HFFc6 (cell line): ENCODE data around the gene CACNA2D1. TPM values are rescaled to one million over a fixed set of nuclear protein-coding genes. Genes with fewer than 3 reads are reported as not detected.

Experiments used
- DNase-seq: peaks from one replicate; pipeline ENCODE4 v3.0.0-alpha.2; 2018
- H3K27ac Mint-ChIP-seq: 2 replicates; pipeline ENCODE4 v1.8.0; 2020; ENCODE audit warnings: mild to moderate bottlenecking, mixed read lengths
- H3K27me3 Mint-ChIP-seq: 2 replicates; pipeline ENCODE4 v1.8.0; 2021; ENCODE audit warnings: mild to moderate bottlenecking, moderate library complexity, mixed read lengths; ENCODE audit not compliant: insufficient read depth
- H3K36me3 Mint-ChIP-seq: 2 replicates; pipeline ENCODE4 v1.8.0; 2021; ENCODE audit warnings: low read depth, mixed read lengths
- H3K4me1 Mint-ChIP-seq: 2 replicates; pipeline ENCODE4 v1.8.0; 2020; ENCODE audit warnings: low read depth, mixed read lengths
- H3K4me3 Mint-ChIP-seq: 2 replicates; pipeline ENCODE4 v1.8.0; 2020; ENCODE audit warnings: mild to moderate bottlenecking, moderate library complexity, mixed read lengths
- H3K9me3 Mint-ChIP-seq: 2 replicates; pipeline ENCODE4 v1.8.0; 2020; ENCODE audit warnings: mild to moderate bottlenecking, mixed read lengths
- total RNA-seq, 6 experiments: library from RNA; stranded (reverse); fragmentation: NEBNext Ultra II Directional; extraction: Animal tissue kit (Norgen Biotek cat#: 25700); gene quantifications; 2 replicates in 1 of 6; 3 replicates in 5 of 6; pipeline ENCODE4 v1.2.3, GENCODE V29; 2021
- TF ChIP-seq, protein P1 (sequence below): fragments of 200-600 bp; sonication (generic); IDR thresholded peaks from 2 replicates; pipeline ENCODE4 v1.5.0; 2021; ENCODE audit warnings: antibody characterized with exemption, mild to moderate bottlenecking

CACNA2D1 gene
- total RNA-seq, 6 experiments from 2014 or later = 34.9 to 43.6 (median 36.8) TPM

DNA sequence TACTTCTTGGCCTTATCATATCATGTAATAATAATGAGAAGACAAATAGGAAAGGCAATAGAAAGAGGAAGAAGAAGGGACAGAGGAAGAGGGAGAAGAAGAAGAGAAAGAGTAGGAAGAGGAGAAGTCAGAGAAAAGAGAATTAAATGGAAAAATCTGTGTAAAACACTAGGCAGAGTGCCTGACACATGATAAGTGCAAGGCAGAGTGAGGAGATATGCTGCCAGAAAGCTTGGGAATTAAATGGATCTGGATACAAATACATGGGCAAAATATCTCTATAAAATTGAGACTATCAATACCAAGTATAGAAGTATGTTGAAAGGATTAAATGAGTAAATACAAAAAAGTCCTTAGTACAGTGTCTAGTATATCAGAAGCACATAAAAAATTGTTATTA lies 124.8 kb downstream of the CACNA2D1 start:
- Mint-ChIP-seq H3K36me3 (peaks cover 9% of the 10 kb centered on the region), H3K27me3 (peaks cover 4% of the 10 kb centered on the region), H3K27ac (no peak overlapping the region; the same call in 1 of the 2 replicates), H3K4me3 (no peak overlapping the region), H3K4me1 (peaks cover 31% of the 10 kb centered on the region), H3K9me3 (no peaks in the 10 kb centered on the region)
- TF ChIP-seq, protein P1, sequence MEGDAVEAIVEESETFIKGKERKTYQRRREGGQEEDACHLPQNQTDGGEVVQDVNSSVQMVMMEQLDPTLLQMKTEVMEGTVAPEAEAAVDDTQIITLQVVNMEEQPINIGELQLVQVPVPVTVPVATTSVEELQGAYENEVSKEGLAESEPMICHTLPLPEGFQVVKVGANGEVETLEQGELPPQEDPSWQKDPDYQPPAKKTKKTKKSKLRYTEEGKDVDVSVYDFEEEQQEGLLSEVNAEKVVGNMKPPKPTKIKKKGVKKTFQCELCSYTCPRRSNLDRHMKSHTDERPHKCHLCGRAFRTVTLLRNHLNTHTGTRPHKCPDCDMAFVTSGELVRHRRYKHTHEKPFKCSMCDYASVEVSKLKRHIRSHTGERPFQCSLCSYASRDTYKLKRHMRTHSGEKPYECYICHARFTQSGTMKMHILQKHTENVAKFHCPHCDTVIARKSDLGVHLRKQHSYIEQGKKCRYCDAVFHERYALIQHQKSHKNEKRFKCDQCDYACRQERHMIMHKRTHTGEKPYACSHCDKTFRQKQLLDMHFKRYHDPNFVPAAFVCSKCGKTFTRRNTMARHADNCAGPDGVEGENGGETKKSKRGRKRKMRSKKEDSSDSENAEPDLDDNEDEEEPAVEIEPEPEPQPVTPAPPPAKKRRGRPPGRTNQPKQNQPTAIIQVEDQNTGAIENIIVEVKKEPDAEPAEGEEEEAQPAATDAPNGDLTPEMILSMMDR = no peak
- DNase-seq = no peak

DNA sequence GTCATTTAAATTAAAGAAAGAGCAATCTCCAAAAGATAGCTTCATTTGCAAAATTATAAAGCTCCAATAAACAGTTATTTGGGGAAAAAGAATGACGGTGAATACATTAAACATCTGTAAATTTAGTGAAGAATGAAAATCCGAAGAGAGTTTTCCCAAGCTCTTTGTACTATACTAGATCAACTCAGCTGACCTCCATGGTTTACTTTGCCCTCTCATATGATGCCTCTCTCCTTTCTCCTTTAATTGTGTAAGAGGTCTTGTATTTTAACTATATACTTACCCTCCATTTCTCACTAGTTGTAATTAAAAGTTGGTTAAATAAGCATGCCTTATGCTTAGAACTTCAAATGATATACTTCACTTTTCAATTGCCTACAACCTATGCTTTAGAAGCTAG lies 125.8 kb downstream of the CACNA2D1 start:
- Mint-ChIP-seq H3K27me3 (peaks cover 4% of the 10 kb centered on the region), H3K9me3 (no peaks in the 10 kb centered on the region)

DNA sequence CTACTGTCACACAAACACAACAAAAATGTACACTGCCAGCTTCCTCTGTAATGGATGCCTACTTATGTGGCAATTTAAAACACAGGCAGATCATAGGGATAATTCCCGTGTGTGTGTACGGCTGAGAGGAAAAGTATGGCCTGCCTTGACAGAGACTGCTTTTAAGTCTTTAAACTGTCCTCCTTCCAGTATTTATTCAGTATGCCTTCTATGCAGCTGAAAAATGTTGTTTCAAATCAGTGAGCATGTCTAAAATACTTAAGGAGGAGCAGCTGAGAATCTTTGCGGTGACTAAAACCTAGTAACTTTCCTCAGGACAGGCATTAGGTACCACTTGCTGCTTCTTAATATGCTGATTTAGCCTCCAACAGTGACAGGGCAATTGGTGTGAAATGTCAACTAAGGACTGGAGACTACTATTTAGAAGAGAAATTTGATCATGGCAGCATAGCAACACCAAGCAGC lies 126.3 kb downstream of the CACNA2D1 start:
- Mint-ChIP-seq H3K27me3 (peaks cover 4% of the 10 kb centered on the region), H3K27ac (no peak overlapping the region), H3K4me3 (no peak overlapping the region), H3K4me1 (peaks cover 36% of the 10 kb centered on the region), H3K9me3 (no peaks in the 10 kb centered on the region), H3K36me3 (no peaks in the 10 kb centered on the region)
- DNase-seq = no peak
- TF ChIP-seq, protein P1 = no peak

More for the DNA sequence above, 125.8 kb downstream of the CACNA2D1 start:
- H3K27ac Mint-ChIP-seq = no peak overlapping the region
- H3K4me1 Mint-ChIP-seq = peaks cover 35% of the 10 kb centered on the region
- TF ChIP-seq, protein P1 = no peak
- no peak for DNase-seq
- H3K4me3 Mint-ChIP-seq = no peak overlapping the region
- 0 out of 2 replicates have a peak, but pooled peaks cover 2% of the 10 kb centered on the region for H3K36me3 Mint-ChIP-seq

DNA sequence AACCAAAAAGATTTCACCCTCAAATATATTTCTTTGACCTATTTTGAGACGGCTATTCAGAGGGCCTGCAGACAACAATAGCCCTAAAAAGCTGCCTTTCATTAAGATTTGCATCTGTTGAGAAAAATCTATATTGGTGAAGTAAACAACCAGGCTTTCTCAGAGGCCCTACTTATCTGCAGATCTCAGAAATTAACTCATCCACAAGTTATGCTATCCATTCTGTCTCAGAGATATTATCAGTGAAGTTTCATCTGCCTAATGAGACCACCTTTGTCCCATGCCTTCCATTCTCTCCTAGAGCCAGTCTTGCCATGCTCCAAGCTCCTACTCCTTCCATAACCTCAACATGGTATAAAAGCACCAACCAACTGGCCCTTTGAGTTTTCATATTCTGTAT lies 130.3 kb downstream of the CACNA2D1 start:
- Mint-ChIP-seq H3K27ac (no peak overlapping the region), H3K9me3 (peaks cover 4% of the 10 kb centered on the region; the same call in 1 of the 2 replicates), H3K36me3 (peaks cover 9% of the 10 kb centered on the region), H3K4me3 (no peak overlapping the region), H3K27me3 (no peaks in the 10 kb centered on the region; the same call in 1 of the 2 replicates), H3K4me1 (peaks cover 11% of the 10 kb centered on the region)
- TF ChIP-seq, protein P1 = no peak
- no peak for DNase-seq

DNA sequence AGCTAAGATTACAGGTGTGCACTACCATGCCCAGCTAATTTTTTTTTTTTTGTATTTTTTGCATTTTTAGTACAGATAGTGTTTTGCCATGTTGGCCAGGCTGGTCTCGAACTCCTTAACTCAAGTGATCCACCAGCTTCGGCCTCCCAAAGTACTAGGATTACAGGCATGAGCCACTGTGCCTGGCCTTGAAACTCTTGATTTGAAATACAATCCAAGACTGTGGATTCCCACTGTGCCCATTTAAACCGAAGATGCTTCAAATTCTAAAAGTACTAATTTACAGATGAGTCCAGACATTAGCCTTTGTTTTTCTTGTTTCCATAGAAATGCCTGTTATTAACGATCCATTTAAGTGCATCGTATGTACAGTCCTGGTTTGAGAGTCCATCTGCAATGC lies 130.9 kb downstream of the CACNA2D1 start:
- H3K36me3 Mint-ChIP-seq = peaks cover 15% of the 10 kb centered on the region
- no peak for DNase-seq
- no peak overlapping the region for H3K4me3 Mint-ChIP-seq
- TF ChIP-seq, protein P1 = no peak
- no peaks in the 10 kb centered on the region; the same call in 1 of the 2 replicates for H3K27me3 Mint-ChIP-seq
- H3K9me3 Mint-ChIP-seq = peaks cover 4% of the 10 kb centered on the region; the same call in 1 of the 2 replicates
- H3K4me1 Mint-ChIP-seq = peaks cover 17% of the 10 kb centered on the region
- no peak overlapping the region for H3K27ac Mint-ChIP-seq
